Neural progenitor cell (in vitro differentiated cells): ENCODE results near the gene ZNF827.

Experiments used
- EZH2 ChIP-seq: fragments of 200-600 bp; sonication (generic); IDR thresholded peaks from 2 replicates; pipeline ENCODE4 v1.6.1; 2017; ENCODE audit warnings: antibody characterized with exemption, mild to moderate bottlenecking, moderate library complexity
- TF ChIP-seq, protein P1 (sequence below): fragments of 200-600 bp; sonication (generic); IDR thresholded peaks from 2 replicates; pipeline ENCODE4 v1.5.1; 2017; ENCODE audit warnings: antibody characterized with exemption, mild to moderate bottlenecking

DNA sequence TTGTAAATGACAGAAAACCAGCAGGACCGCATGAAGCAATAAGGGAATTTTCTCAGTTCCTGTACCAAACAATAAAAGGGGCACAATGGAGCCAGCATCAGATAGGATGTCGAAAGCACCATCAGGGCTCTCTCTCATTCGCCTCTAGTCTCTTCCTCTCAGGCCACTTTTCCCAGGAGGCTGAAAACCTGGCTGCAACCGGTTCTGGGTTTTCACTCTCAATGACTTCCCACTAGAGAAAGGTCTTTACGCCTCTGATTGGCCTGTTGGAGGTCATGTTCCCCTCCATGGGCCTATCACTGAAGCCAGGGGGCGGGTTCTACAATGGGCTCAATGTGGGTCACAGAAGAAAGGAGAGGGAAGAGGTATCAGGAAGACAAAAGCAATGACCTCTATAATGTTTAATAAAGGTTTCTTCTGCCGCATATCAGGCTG lies 29.3 kb downstream of the ZNF827 start:
- TF ChIP-seq, protein P1, sequence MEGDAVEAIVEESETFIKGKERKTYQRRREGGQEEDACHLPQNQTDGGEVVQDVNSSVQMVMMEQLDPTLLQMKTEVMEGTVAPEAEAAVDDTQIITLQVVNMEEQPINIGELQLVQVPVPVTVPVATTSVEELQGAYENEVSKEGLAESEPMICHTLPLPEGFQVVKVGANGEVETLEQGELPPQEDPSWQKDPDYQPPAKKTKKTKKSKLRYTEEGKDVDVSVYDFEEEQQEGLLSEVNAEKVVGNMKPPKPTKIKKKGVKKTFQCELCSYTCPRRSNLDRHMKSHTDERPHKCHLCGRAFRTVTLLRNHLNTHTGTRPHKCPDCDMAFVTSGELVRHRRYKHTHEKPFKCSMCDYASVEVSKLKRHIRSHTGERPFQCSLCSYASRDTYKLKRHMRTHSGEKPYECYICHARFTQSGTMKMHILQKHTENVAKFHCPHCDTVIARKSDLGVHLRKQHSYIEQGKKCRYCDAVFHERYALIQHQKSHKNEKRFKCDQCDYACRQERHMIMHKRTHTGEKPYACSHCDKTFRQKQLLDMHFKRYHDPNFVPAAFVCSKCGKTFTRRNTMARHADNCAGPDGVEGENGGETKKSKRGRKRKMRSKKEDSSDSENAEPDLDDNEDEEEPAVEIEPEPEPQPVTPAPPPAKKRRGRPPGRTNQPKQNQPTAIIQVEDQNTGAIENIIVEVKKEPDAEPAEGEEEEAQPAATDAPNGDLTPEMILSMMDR, result no peak
- TF ChIP-seq EZH2, result no peak
